ENCODE data around the gene PHKA1.

PHKA1 gene

DNA sequence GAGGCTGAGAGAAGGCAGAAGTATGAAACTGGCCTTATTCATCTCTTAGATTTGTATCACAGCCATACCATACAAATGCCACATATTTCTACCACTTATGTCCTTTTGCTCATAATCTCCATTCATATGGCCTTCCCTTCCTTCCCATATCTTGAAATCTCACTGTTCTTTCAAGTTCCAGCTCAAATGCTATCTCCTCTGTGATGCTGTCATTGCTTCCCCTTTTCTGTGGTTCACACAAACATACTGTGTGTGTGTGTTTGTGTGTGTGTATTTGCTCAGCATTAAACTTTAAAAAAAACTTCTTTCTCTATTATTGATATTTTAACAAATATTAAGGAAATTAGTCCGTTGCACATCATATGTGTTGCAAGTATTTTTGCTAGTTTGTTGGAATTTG is 26.7 kb downstream of the PHKA1 start:
- H3F3A ChIP-seq (ENCODE audit: control insufficient read depth, insufficient read depth) = no peaks in the 10 kb centered on the region
- no peaks in the 10 kb centered on the region for H3K4me1 ChIP-seq (ENCODE audit: control insufficient read depth, low read length)
- H4K20me1 ChIP-seq (ENCODE audit: control insufficient read depth, insufficient read depth, low read depth, low read length) = no peaks in the 10 kb centered on the region
- no peak overlapping the region for H3K4me3 ChIP-seq (ENCODE audit: low read length)
- H3K9me3 ChIP-seq (ENCODE audit: control insufficient read depth, insufficient read depth, low read length) = no peaks in the 10 kb centered on the region
- no peak overlapping the region for H3K27ac ChIP-seq (ENCODE audit: low read depth, low read length)
- TF ChIP-seq EZH2phosphoT487 (IDR thresholded peaks at IDR 0.05; ENCODE audit: borderline replicate concordance, low read length) (no peak), CTCF (IDR thresholded peaks at IDR 0.05; ENCODE audit: low read depth, low read length, poor library complexity, severe bottlenecking) (no peak)
- no peaks in the 10 kb centered on the region for H3K79me2 ChIP-seq (ENCODE audit: control insufficient read depth, low read length)
- H3K4me2 ChIP-seq (ENCODE audit: low read length) = no peak overlapping the region
- no peaks in the 10 kb centered on the region for H3K36me3 ChIP-seq (ENCODE audit: control insufficient read depth, low read length)
- no peaks in the 10 kb centered on the region for H3K9me2 ChIP-seq (replicated peaks; ENCODE audit: control insufficient read depth, low read length)
- no peaks in the 10 kb centered on the region for H3K27me3 ChIP-seq (ENCODE audit: control insufficient read depth, low read length)

DNA sequence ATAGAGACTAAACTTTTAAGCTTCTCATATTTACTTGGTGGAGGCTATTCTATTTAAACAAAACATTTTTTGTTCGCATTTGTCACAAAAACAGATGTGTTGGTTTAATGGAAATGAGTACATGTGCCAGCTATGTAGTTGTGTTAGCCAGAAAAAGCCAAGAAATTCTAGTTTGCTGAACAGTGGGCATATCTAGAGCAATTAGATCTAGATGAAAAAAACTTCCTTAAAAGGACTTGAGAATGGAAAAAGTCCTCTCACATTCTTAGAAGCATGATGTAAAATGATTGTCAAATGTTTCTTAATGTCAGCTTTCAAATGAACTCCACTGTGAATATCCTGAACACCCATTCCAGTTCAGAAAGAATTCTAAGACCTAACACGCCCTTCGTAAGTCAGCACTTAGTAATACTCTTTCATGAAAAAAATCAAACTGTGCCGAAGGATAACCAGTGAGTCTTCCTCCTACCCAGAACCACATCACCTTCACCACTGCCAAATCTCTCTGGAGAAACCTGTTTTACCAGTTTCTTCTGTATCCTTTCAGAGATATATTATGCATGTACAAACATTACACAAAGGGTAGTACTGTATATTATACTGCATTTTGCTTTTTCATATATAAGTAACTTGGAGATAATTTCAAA is 28.2 kb downstream of the PHKA1 start:
- H3K4me3 ChIP-seq (ENCODE audit: low read length) = no peak overlapping the region
- H3K27me3 ChIP-seq (ENCODE audit: control insufficient read depth, low read length) = no peaks in the 10 kb centered on the region
- TF ChIP-seq EZH2phosphoT487 (IDR thresholded peaks at IDR 0.05; ENCODE audit: borderline replicate concordance, low read length) (no peak), CTCF (IDR thresholded peaks at IDR 0.05; ENCODE audit: low read depth, low read length, poor library complexity, severe bottlenecking) (no peak)
- no peaks in the 10 kb centered on the region for H3F3A ChIP-seq (ENCODE audit: control insufficient read depth, insufficient read depth)
- H3K79me2 ChIP-seq (ENCODE audit: control insufficient read depth, low read length) = no peaks in the 10 kb centered on the region
- H3K9me3 ChIP-seq (ENCODE audit: control insufficient read depth, insufficient read depth, low read length) = no peaks in the 10 kb centered on the region
- H3K9me2 ChIP-seq (replicated peaks; ENCODE audit: control insufficient read depth, low read length) = no peaks in the 10 kb centered on the region
- H3K27ac ChIP-seq (ENCODE audit: low read depth, low read length) = no peak overlapping the region
- no peaks in the 10 kb centered on the region for H3K36me3 ChIP-seq (ENCODE audit: control insufficient read depth, low read length)
- H3K4me1 ChIP-seq (ENCODE audit: control insufficient read depth, low read length) = no peaks in the 10 kb centered on the region
- no peak overlapping the region for H3K4me2 ChIP-seq (ENCODE audit: low read length)
- no peaks in the 10 kb centered on the region for H4K20me1 ChIP-seq (ENCODE audit: control insufficient read depth, insufficient read depth, low read depth, low read length)

GRCh38 chrX:72685018-72685417 is 29.1 kb downstream of the PHKA1 start:
- Histone ChIP-seq H3K4me3 (ENCODE audit: low read length) (no peak overlapping the region), H3K27ac (ENCODE audit: low read depth, low read length) (no peak overlapping the region), H3K9me2 (replicated peaks; ENCODE audit: control insufficient read depth, low read length) (no peaks in the 10 kb centered on the region), H3K4me1 (ENCODE audit: control insufficient read depth, low read length) (no peaks in the 10 kb centered on the region), H3K4me2 (ENCODE audit: low read length) (no peak overlapping the region), H4K20me1 (ENCODE audit: control insufficient read depth, insufficient read depth, low read depth, low read length) (no peaks in the 10 kb centered on the region), H3K36me3 (ENCODE audit: control insufficient read depth, low read length) (no peaks in the 10 kb centered on the region), H3F3A (ENCODE audit: control insufficient read depth, insufficient read depth) (no peaks in the 10 kb centered on the region), H3K9me3 (ENCODE audit: control insufficient read depth, insufficient read depth, low read length) (no peaks in the 10 kb centered on the region), H3K27me3 (ENCODE audit: control insufficient read depth, low read length) (no peaks in the 10 kb centered on the region), H3K79me2 (ENCODE audit: control insufficient read depth, low read length) (no peaks in the 10 kb centered on the region)
- no peak for TF ChIP-seq EZH2phosphoT487 (IDR thresholded peaks at IDR 0.05; ENCODE audit: borderline replicate concordance, low read length)
- TF ChIP-seq CTCF (IDR thresholded peaks at IDR 0.05; ENCODE audit: low read depth, low read length, poor library complexity, severe bottlenecking) = no peak
